Globus pallidus (tissue), 1 donor: ENCODE data around the gene M6PR.

Experiments
- DNase-seq: peaks from one replicate; pipeline ENCODE4 v3.0.0-alpha.2; 2015; ENCODE audit warnings: low spot score

The M6PR gene

GRCh38 chr12:8912914-8913313 lies 36.5 kb downstream of the M6PR start:
- DNase-seq: peak; percentile 1

- no peak for DNase-seq
Observed at GRCh38 chr12:8911606-8912268, 37.7 kb downstream of the M6PR start.

- no peak for DNase-seq
Observed at GRCh38 chr12:8909752-8910151, 39.7 kb downstream of the M6PR start.

GRCh38 chr12:8907513-8907912 lies 41.9 kb downstream of the M6PR start:
- no peak for DNase-seq

- DNase-seq: no peak
Observed at GRCh38 chr12:8906266-8907180, 42.9 kb downstream of the M6PR start.

GRCh38 chr12:8905546-8905945 lies 43.9 kb downstream of the M6PR start:
- DNase-seq: no peak

- no peak for DNase-seq
Observed at GRCh38 chr12:8904665-8905064, 44.8 kb downstream of the M6PR start.

- no peak for DNase-seq
Observed at GRCh38 chr12:8903646-8904045, 45.8 kb downstream of the M6PR start.

- DNase-seq: peak; percentile 29
Observed at GRCh38 chr12:8902703-8903102, 46.7 kb downstream of the M6PR start.

GRCh38 chr12:8899830-8900229 lies 49.6 kb downstream of the M6PR start:
- DNase-seq: no peak

- no peak for DNase-seq
Observed at GRCh38 chr12:8897081-8897480, 52.4 kb downstream of the M6PR start.

GRCh38 chr12:8894986-8895385 lies 54.5 kb downstream of the M6PR start:
- no peak for DNase-seq

- DNase-seq: no peak
Observed at GRCh38 chr12:8894378-8894777, 55.1 kb downstream of the M6PR start.

GRCh38 chr12:8891976-8892375 lies 57.5 kb downstream of the M6PR start:
- no peak for DNase-seq
